HL-60 (cell line): ENCODE data around the gene PAK3.

Experiments
- DNase-seq, 2 experiments: peaks; one replicate each; pipeline ENCODE4 v3.0.0-alpha.2; 2010 to 2020; ENCODE audit warnings: low read depth in 1 of 2, low spot score in 1 of 2
- H3K27ac ChIP-seq: fragments of 250-450 bp; sonication (Bioruptor Pico); replicated peaks from 2 replicates; pipeline ENCODE4 v1.5.1; 2020; ENCODE audit warnings: mild to moderate bottlenecking, moderate library complexity
- H3K27me3 ChIP-seq: fragments of 250-450 bp; sonication (Bioruptor Pico); 2 replicates; pipeline ENCODE4 v1.5.1; 2021; ENCODE audit warnings: mild to moderate bottlenecking, moderate library complexity; ENCODE audit not compliant: insufficient read depth, poor library complexity, severe bottlenecking
- H3K4me3 ChIP-seq: replicated peaks from 2 replicates; pipeline ENCODE4 v1.5.1; 2011; ENCODE audit warnings: mild to moderate bottlenecking, control low read depth, low read length; ENCODE audit not compliant: insufficient read depth
- GABPA ChIP-seq: IDR thresholded peaks from 2 replicates; pipeline ENCODE4 v1.6.1; 2012; ENCODE audit warnings: low read depth
- POLR2AphosphoS5 ChIP-seq: IDR thresholded peaks from 2 replicates; pipeline ENCODE4 v1.6.1; 2012; ENCODE audit warnings: low read depth
- SPI1 ChIP-seq: IDR thresholded peaks from 2 replicates; pipeline ENCODE4 v1.6.1; 2012; ENCODE audit warnings: low read depth, mild to moderate bottlenecking, borderline replicate concordance
- long read RNA-seq: library from polyadenylated mRNA; unstranded; transcript quantifications from one replicate; pipeline ENCODE4 v2.0.0, GENCODE V29; 2020
- TF ChIP-seq, protein P1 (sequence below): IDR thresholded peaks from one replicate; pipeline ENCODE4 v1.5.1; 2011; ENCODE audit warnings: low read length, control low read depth, inconsistent platforms; ENCODE audit not compliant: insufficient read depth
- TF ChIP-seq, protein P2 (sequence below): IDR thresholded peaks from 2 replicates; pipeline ENCODE4 v1.6.1; 2012; ENCODE audit warnings: low read depth; ENCODE audit not compliant: insufficient replicate concordance

PAK3 gene
- long read RNA-seq = 0 reads

GRCh38 chrX:111095974-111096895, at the start of gene PAK3:
Gene PAK3, plus strand, starts transcription at chrX:111096191. Its CDS starts 26,913 bp downstream, at chrX:111123104.
- Histone ChIP-seq H3K4me3 (no peak within 1 kb of the TSS), H3K27me3 (peaks cover 6% of the 10 kb centered on the region), H3K27ac (no peak within 1 kb of the TSS)
- TF ChIP-seq SPI1 (no peak), GABPA (no peak), POLR2AphosphoS5 (no peak)
- TF ChIP-seq, protein P1, sequence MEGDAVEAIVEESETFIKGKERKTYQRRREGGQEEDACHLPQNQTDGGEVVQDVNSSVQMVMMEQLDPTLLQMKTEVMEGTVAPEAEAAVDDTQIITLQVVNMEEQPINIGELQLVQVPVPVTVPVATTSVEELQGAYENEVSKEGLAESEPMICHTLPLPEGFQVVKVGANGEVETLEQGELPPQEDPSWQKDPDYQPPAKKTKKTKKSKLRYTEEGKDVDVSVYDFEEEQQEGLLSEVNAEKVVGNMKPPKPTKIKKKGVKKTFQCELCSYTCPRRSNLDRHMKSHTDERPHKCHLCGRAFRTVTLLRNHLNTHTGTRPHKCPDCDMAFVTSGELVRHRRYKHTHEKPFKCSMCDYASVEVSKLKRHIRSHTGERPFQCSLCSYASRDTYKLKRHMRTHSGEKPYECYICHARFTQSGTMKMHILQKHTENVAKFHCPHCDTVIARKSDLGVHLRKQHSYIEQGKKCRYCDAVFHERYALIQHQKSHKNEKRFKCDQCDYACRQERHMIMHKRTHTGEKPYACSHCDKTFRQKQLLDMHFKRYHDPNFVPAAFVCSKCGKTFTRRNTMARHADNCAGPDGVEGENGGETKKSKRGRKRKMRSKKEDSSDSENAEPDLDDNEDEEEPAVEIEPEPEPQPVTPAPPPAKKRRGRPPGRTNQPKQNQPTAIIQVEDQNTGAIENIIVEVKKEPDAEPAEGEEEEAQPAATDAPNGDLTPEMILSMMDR = no peak
- TF ChIP-seq, protein P2, sequence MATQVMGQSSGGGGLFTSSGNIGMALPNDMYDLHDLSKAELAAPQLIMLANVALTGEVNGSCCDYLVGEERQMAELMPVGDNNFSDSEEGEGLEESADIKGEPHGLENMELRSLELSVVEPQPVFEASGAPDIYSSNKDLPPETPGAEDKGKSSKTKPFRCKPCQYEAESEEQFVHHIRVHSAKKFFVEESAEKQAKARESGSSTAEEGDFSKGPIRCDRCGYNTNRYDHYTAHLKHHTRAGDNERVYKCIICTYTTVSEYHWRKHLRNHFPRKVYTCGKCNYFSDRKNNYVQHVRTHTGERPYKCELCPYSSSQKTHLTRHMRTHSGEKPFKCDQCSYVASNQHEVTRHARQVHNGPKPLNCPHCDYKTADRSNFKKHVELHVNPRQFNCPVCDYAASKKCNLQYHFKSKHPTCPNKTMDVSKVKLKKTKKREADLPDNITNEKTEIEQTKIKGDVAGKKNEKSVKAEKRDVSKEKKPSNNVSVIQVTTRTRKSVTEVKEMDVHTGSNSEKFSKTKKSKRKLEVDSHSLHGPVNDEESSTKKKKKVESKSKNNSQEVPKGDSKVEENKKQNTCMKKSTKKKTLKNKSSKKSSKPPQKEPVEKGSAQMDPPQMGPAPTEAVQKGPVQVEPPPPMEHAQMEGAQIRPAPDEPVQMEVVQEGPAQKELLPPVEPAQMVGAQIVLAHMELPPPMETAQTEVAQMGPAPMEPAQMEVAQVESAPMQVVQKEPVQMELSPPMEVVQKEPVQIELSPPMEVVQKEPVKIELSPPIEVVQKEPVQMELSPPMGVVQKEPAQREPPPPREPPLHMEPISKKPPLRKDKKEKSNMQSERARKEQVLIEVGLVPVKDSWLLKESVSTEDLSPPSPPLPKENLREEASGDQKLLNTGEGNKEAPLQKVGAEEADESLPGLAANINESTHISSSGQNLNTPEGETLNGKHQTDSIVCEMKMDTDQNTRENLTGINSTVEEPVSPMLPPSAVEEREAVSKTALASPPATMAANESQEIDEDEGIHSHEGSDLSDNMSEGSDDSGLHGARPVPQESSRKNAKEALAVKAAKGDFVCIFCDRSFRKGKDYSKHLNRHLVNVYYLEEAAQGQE = no peak
- no peak for DNase-seq

GRCh38 chrX:111047575-111047974, 48.4 kb upstream of the PAK3 start:
- H3K27me3 ChIP-seq = peaks cover 5% of the 10 kb centered on the region
- TF ChIP-seq GABPA = no peak

GRCh38 chrX:111052478-111052877, 43.5 kb upstream of the PAK3 start:
- TF ChIP-seq, protein P2 = no peak
- TF ChIP-seq POLR2AphosphoS5 = peak; percentile 45; the same call in 1 of the 2 replicates
- TF ChIP-seq, protein P1 = no peak
- no peak for DNase-seq
- H3K4me3 ChIP-seq = no peak overlapping the region
- H3K27ac ChIP-seq = no peak overlapping the region
- peaks cover 5% of the 10 kb centered on the region for H3K27me3 ChIP-seq

More at GRCh38 chrX:111047575-111047974, 48.4 kb upstream of the PAK3 start:
- no peak overlapping the region for H3K27ac ChIP-seq
- DNase-seq = no peak
- no peak overlapping the region for H3K4me3 ChIP-seq

- DNase-seq = no peak
- TF ChIP-seq GABPA (no peak), SPI1 (no peak), POLR2AphosphoS5 (no peak)
- TF ChIP-seq, protein P2 = no peak
- TF ChIP-seq, protein P1 = no peak
- H3K4me3 ChIP-seq = no peak overlapping the region
- no peaks in the 10 kb centered on the region for H3K27me3 ChIP-seq
- no peak overlapping the region for H3K27ac ChIP-seq
Measured at GRCh38 chrX:111071542-111072277, 24.3 kb upstream of the PAK3 start.
